HG02588 (cell line): ENCODE results near the gene STRN4.

Source experiments
- ATAC-seq: cut with Tn5 transposase; IDR thresholded peaks from one replicate; pipeline ENCODE4 v1.9.1; 2021; ENCODE audit warnings: mild to moderate bottlenecking, moderate library complexity; ENCODE audit not compliant: unreplicated experiment

Gene STRN4

GRCh38 chr19:46726551-46726950, 19.7 kb downstream of the STRN4 start:
- no peak for ATAC-seq

- ATAC-seq = no peak
Observed at GRCh38 chr19:46725859-46726393, 20.3 kb downstream of the STRN4 start.

- no peak for ATAC-seq
Observed at GRCh38 chr19:46725036-46725820, 21.0 kb downstream of the STRN4 start.

GRCh38 chr19:46724468-46724867, 21.8 kb downstream of the STRN4 start:
- ATAC-seq = no peak

- no peak for ATAC-seq
Observed at GRCh38 chr19:46723471-46723870, 22.8 kb downstream of the STRN4 start.

GRCh38 chr19:46723023-46723461, 23.2 kb downstream of the STRN4 start:
- no peak for ATAC-seq

- no peak for ATAC-seq
Observed at GRCh38 chr19:46722421-46723022, 23.7 kb downstream of the STRN4 start.

- no peak for ATAC-seq
Observed at GRCh38 chr19:46722004-46722380, 24.3 kb downstream of the STRN4 start.

GRCh38 chr19:46721269-46722003, 24.8 kb downstream of the STRN4 start:
- no peak for ATAC-seq

- no peak for ATAC-seq
Observed at GRCh38 chr19:46720503-46721239, 25.6 kb downstream of the STRN4 start.

- no peak for ATAC-seq
Observed at GRCh38 chr19:46719629-46720502, 26.4 kb downstream of the STRN4 start.

- no peak for ATAC-seq
Observed at GRCh38 chr19:46718934-46719622, 27.2 kb downstream of the STRN4 start.

GRCh38 chr19:46718157-46718933, 27.9 kb downstream of the STRN4 start:
- no peak for ATAC-seq

GRCh38 chr19:46717716-46718143, 28.5 kb downstream of the STRN4 start:
- no peak for ATAC-seq

GRCh38 chr19:46717034-46717715, 29.1 kb downstream of the STRN4 start, which contains the start of gene PRKD2:
Gene PRKD2, minus strand, starts transcription at chr19:46717114. Its CDS starts 744 bp downstream, at chr19:46716370.
- peak; percentile 40 for ATAC-seq

GRCh38 chr19:46716672-46717033, 29.6 kb downstream of the STRN4 start:
- ATAC-seq = no peak

GRCh38 chr19:46715975-46716671, 30.1 kb downstream of the STRN4 start:
- no peak for ATAC-seq
